A673 (cell line): ENCODE data around the gene ARHGAP6.

Experiments
- EZH2 ChIP-seq: fragments of 200-600 bp; sonication (generic); IDR thresholded peaks from 2 replicates; pipeline ENCODE4 v1.6.1; 2017; ENCODE audit warnings: borderline replicate concordance, low read depth, mild to moderate bottlenecking, mixed read lengths, antibody characterized with exemption, low read length; ENCODE audit not compliant: poor library complexity, severe bottlenecking
- TF ChIP-seq, protein P1 (sequence below): fragments of 300-800, 200-600 bp; sonication (generic); conservative IDR thresholded peaks from 2 replicates; pipeline ENCODE4 v1.5.1; 2017; ENCODE audit warnings: low read depth, mild to moderate bottlenecking, antibody characterized with exemption, low read length, moderate library complexity, mixed read lengths

DNA sequence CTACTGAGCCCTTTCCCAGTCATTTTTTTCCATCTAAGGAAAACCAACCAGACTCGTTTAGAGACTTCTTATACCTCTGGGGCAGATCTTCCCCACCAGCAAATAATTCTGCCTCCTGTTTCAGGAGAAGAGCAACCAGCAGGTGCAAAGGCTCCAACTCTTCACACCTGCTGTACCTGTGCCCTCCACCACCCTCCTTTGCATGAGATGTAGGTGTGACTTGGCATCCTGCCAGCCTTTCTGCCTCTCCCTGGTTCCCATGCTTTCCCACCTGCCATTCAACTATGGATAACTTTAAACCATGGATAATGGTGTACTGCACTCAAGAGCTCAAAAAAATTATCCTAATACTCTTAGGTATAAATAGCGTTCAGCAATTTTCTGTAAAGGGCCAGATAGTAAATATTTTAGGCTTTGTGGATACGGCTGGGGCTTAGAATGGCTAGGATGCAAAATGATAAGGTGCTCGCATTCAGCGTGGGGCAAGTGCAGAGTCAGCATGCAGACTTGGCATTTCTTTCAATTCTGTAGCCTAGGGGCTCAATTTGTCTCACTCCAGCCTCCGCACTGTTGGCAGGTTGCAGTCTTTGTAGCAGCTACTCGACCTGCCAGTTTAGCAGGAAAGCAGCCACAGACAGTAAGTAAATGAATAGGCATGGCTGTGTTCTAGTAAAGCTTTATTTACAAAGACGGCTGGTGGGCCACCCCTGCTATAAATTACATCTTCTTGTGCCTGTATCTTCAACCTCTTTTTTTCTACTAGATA lies 474.8 kb downstream of the ARHGAP6 start:
- TF ChIP-seq, protein P1, sequence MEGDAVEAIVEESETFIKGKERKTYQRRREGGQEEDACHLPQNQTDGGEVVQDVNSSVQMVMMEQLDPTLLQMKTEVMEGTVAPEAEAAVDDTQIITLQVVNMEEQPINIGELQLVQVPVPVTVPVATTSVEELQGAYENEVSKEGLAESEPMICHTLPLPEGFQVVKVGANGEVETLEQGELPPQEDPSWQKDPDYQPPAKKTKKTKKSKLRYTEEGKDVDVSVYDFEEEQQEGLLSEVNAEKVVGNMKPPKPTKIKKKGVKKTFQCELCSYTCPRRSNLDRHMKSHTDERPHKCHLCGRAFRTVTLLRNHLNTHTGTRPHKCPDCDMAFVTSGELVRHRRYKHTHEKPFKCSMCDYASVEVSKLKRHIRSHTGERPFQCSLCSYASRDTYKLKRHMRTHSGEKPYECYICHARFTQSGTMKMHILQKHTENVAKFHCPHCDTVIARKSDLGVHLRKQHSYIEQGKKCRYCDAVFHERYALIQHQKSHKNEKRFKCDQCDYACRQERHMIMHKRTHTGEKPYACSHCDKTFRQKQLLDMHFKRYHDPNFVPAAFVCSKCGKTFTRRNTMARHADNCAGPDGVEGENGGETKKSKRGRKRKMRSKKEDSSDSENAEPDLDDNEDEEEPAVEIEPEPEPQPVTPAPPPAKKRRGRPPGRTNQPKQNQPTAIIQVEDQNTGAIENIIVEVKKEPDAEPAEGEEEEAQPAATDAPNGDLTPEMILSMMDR = no peak
- no peak for TF ChIP-seq EZH2
